ENCODE measurements around the gene CTSW.

The CTSW gene

DNA sequence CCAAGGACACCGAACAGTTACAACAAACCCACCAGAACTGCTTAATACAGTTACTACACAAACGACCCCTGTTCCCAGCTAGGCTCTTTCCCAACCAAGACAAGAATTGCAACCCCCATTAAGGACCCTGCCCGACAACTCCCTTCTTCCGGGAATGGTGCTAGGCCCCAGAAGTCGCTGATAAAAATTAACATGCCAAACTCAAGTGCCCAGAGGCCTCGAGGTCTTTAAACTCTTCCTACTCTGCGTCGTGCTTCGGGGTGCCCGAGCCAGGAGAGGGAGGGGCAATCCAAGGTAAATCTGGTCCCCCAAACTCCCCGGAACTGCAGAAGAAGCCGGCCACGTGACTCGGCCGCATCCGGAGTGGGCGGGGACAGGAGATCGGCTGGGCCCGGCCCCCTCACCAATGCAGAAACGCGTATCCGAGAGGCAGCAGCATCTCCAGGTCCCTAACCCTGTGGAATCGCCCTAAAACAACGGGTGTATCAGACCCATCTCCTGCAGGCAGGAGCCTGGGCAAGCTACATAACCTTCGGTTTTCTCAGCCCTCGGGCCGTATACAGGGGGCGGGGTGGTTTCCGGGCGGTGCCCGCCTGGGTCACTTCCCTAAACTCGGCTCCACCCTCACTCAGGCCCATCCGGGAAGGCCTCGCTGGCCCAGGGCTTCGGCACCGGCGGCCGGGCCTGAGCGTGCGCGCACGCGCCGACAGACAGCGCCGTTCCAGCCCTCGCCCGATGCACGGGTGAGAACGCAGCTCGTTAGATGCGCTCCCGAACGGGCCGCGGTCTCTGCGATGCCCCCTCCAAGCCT is 22.7 kb upstream of the CTSW start:
- peak; percentile 75 for DNase-seq

- peak; percentile 66 for DNase-seq
These were observed 22.2 kb upstream of the CTSW start for GRCh38 chr11:65857500-65857852.

DNA sequence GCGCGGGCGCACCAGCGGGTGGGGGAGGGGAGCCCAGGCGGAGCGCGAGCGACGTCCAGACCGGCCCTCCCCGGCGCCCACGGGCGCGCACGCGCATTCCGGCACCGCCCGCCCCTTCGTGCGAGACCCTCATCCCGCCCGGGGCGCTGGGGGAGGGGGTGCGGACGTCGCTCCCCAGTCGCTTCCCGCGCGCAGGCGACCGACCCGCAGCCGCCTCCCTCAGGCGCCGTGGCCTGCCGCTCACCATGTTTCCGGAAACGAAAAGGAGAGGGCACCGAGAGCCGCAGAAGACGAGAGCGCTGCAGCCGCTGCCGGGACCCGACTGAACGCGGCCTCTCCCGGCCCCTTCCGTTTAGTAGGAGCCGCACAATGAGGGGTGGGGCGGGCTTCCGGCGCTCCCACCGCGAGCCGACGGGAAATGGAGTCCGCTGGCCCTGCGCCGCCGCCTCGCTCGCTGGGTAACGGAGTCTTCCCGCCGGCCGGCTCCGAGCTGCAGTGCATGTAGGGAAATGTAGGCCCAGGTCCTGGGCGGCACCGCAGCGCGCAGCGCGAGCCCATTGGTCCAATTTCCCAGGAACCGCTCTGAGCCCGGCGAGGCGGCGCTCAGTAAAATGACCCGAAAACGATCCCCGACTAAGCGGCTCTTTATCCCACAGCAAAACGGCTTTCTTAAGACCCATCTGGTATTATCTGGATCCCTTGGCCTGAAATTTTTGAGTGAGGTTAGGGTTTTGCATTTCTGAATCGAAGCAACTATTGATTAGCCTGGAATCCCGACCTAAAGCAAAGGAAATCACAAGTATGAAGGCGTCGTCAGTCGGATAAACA is 21.6 kb upstream of the CTSW start, which contains the start of gene CFL1:
Gene CFL1, minus strand, starts transcription at position 328 of the 828 bp plus-strand sequence. Its CDS starts 81 bp downstream, at position 247.
- peak; percentile 94 for DNase-seq

GRCh38 chr11:65858681-65859087 is 21.0 kb upstream of the CTSW start:
- DNase-seq: no peak

- DNase-seq: peak; percentile 94
These were observed 20.4 kb upstream of the CTSW start for GRCh38 chr11:65859095-65859811.

GRCh38 chr11:65859812-65860277 is 19.8 kb upstream of the CTSW start:
- DNase-seq: no peak

DNA sequence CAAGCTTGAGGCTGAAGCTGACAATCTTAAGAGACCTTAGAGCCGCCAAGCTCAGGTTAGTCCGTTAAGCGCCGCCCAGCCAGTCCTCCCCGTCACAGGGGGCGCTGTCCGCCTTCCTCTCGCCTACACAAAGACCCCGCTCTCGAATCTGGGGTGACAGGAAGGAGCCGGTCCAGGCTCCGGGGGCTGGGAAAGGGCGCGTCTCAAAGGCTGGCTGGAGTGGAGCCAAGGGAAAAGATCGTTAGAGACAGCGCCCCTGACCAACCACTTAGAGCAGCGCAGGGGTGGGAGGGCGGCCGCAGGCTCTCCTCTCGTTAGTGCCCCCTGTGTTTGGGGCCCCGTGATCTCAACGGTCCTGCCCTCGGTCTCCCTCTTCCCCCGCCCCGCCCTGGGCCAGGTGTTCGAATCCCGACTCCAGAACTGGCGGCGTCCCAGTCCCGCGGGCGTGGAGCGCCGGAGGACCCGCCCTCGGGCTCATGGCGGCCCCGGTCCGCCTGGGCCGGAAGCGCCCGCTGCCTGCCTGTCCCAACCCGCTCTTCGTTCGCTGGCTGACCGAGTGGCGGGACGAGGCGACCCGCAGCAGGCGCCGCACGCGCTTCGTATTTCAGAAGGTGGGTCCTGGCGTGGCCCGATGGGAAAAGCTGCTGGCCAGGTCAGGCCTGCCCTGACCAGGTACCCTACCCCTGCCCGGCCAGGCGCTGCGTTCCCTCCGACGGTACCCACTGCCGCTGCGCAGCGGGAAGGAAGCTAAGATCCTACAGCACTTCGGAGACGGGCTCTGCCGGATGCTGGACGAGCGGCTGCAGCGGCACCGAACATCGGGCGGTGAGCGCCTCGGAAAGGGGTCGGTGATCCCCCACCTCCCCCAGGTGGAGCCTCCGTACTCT is 19.1 kb upstream of the CTSW start, which contains the start of gene MUS81:
Gene MUS81, plus strand, starts transcription at position 156 of the 887 bp plus-strand sequence. Its CDS starts 321 bp downstream, at position 477.
- DNase-seq: peak; percentile 97

DNA sequence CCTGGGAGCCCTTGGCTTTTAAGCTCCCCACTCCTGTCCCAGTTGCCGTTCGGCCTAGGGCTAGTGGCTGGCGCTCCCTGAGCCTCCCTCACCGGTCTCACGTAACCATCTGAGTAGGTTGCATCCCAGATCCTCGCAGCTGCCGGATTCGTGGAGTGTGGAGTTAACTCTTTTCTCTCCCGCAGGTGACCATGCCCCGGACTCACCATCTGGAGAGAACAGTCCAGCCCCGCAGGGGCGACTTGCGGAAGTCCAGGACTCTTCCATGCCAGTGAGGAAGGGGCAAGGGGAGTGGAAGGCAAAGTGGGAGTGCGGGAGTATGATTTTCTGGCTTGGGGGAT is 18.5 kb upstream of the CTSW start:
- DNase-seq: no peak

DNA sequence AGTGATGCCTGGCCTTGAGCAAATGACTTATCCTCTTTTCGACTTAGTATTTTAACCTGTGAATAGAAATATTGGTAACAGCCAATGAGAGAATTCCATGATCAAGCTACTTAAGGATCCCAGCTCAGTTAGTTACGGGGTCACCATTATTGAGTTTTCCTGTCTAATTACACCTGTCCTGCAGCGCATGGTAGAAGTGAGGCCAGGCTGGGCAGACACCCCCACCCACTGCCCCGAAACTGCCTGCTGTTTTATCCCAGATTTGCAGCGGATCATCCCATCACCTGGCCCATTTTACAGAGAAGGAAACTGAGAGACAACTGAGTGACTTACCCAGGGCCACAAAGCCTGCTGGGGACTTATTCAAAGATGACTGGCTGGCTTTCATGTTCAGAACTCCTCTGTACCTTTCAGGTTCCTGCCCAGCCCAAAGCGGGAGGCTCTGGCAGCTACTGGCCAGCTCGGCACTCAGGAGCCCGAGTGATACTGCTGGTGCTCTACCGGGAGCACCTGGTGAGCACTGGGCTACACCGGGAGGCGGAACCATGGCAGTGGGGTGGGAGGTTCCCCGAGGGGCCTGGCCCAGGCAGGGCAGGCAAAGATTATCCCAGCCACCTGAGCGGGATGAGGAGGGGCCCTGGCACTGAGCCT is 18.0 kb upstream of the CTSW start:
- DNase-seq: no peak

DNA sequence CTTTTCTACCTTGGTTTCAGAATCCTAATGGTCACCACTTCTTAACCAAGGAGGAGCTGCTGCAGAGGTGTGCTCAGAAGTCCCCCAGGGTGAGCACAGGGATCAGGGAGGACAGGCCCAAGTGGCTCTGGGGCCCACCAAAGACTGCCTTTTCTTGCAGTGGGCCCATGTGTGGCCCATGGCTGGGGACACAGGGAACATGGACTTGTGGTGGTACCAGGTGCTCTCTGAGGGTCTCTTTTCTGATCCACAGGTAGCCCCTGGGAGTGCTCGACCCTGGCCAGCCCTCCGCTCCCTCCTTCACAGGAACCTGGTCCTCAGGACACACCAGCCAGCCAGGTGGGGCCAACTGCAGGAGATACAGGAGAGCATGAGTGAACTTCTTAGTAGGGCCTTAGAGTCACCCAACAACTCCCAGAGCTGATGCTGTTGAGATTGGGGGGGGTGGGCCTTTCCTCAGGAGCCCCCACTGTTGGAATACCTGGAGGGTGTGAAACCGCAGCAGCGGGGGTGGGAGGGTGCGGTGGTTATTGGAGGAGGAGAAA is 17.4 kb upstream of the CTSW start:
- DNase-seq: no peak

DNA sequence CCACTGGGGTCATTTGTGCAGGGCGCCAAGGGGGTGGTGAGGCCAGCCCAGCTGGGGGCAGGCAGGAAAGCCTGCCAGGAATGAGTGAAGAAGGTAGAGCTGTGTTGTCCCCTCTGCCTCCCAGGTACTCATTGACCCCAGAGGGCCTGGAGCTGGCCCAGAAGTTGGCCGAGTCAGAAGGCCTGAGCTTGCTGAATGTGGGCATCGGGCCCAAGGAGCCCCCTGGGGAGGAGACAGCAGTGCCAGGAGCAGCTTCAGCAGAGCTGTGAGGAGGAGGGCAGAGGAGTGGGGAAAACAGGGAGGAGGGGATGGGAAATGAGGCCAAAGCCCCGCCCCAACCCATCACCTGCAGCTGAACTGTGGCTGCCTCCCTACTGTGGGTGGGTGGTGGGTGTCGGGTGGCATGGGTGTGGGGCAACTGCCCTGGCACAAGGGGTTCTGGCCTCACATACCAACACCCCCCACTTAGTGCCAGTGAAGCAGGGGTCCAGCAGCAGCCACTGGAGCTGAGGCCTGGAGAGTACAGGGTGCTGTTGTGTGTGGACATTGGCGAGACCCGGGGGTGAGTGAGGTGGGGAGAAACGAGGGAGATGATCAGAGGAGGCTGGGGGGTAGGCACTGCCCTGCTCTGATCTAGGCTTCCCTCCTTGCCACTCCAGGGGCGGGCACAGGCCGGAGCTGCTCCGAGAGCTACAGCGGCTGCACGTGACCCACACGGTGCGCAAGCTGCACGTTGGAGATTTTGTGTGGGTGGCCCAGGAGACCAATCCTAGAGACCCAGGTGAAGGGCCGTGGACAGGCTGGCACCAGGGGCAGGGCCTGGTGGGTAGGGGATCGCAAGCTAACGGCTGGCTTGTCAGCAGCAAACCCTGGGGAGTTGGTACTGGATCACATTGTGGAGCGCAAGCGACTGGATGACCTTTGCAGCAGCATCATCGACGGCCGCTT is 16.4 kb upstream of the CTSW start:
- no peak for DNase-seq

DNA sequence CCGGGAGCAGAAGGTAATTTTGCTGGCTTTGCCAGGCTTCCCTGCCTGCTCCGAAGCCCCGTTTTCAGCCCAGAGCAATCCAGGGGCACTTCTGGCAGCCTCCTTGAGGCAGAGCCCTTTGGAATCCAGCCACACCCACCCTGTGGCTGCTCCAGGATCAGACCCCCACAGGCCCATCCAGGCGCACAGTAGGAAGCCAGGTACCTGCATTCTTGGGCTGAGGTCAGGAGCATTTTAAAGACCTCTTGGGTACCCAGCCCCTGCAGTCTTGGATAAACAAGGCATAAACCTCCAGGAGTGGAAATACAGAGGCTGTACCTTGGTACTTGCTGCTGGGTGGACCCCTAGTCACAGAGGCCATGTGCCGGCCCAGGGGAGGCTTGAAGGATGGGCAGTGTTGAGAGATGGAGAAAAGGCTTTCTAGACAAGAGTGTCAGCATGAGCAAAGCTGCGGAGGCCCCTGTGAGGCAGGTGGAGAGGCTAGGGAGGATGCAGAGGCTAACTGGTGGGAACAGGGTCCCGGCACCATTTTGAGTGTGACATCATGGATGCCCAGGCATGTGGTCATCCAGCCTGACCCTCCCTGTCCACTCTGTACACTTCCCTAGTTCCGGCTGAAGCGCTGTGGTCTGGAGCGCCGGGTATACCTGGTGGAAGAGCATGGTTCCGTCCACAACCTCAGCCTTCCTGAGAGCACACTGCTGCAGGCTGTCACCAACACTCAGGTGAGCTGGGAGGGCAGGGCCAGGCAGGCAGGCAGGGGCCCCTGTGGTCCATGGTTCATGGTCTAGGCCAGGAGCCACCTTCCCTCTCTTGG is 15.5 kb upstream of the CTSW start:
- no peak for DNase-seq

DNA sequence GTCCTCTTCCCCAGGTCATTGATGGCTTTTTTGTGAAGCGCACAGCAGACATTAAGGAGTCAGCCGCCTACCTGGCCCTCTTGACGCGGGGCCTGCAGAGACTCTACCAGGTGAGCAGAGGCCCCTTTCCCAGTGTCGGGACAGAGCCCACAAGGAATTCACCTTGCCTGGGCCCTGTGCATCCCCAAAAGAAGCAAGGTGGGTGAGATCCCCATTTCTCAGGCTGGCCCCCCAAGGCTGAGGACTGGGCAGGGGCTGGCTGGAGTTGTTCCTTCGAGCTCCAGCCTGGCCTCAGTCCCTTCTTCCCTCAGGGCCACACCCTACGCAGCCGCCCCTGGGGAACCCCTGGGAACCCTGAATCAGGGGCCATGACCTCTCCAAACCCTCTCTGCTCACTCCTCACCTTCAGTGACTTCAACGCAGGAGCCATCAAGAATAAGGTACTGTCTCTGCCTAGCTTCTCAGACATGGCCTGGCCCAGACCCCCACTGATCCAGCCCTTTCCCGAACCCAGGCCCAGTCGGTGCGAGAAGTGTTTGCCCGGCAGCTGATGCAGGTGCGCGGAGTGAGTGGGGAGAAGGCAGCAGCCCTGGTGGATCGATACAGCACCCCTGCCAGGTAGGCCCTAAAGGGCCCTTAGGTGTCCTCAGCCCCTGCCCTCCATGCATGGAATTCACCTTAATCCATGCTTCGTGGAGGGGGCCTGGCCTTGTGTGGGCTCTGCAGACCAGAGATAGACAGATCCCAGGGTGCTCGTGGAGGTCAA is 14.7 kb upstream of the CTSW start:
- DNase-seq: no peak

DNA sequence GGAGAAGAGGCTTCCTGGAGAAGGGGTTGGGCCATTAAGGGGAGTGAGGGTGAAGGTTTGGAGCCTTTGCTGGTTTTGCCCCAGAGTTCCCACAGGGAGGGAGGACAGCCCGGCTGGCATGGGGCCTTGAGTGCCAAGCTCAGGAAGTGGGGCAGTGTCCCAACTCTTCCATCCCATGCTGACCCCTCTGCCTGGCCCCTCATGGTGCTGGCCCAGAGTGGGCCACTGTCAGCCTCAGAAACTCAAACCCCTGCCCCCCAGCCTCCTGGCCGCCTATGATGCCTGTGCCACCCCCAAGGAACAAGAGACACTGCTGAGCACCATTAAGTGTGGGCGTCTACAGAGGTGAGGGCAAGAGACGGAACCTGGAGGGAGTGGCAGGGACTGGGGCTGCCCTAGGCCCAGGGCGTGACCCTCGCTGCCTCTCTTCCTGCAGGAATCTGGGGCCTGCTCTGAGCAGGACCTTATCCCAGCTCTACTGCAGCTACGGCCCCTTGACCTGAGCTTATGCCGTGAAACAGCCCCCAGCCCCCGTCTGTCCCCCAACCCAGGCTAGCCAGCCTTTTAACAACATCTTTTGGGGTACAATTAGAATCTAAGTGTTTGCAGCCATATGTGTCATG is 14.0 kb upstream of the CTSW start:
- DNase-seq: no peak

DNA sequence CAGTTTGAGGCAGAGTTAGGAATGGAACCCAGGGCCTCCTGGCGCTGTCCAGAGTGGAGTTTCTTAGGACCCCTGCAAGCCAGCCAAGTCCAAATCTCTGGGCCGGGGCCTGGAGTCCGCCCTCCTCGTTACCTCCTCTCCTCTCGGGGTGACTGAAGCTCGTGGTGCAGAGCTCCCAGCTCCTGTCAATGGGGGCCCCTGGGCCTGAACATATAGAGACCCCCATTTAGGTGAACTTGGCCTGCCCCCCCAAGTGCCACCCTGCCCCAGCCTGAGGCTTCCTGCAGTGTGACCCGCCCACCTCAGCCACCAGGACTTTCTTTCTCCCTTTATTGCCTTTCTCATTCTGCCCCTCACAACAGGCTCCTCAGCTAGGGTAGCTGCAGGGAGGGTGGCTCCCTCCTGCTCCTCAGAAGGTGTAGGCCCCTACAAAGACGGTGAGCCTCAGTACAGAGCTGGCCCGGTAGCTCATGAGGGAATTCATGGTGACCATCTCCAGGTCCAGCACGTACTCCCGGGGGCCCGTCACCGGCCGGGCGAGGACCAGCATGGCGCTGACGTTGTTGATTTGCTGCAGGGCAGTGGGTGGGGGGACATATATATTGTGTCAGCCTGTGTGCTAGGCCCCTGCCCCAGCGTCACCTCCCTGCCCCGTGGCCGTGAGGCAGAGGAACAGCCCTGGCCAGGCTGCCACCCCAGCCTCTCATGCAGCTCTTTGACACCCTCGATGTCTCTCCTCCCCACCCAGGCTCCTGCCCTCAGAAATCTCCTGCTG is 12.9 kb upstream of the CTSW start:
- DNase-seq: no peak

DNA sequence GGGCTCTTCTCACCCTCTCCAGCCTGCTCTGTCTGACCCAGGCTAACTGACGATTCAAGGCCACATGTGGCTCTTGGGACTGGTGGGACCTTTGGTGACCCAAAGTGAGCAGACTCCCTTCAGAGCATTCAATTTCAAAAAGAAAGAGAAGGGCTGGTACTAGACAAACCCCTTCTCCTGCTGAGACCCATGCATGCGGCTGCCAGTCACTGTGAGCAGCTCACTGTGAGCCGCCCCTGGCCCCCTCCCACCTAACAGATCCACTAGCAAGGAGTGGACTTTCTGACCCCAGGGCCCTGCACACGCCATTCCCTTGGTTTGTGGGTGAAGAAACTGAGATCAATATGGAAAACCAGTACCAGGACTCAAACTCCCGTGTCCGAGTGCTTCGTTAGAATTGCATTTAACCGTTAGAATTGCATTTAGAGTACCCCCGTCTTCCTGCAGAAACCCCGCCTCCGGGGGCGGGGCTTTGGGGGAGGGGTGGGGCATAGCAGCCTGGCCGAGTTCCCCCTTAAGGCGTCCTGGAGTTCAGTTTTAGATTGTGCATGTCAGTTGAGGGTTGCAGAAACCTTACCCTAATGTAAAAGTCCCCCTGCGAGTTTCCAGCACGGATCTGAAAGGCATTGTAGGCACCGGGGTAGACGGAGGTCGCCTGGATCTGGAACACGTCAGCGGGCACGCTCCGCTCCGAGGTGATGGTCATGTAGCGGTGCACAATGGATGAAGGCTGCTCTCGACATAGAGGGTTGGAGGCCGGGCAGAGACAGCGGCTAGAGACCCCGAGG is 12.2 kb upstream of the CTSW start:
- DNase-seq: no peak

All from T-helper 9 cell (primary cell).